H1 (cell line): ENCODE results near the gene NBPF1. TPM values are rescaled to one million over a fixed set of nuclear protein-coding genes. Genes with fewer than 3 reads are reported as not detected.
"Not testable (repeated sequence)": the region's sequence is repeated elsewhere in the genome, so short reads cannot be mapped to it uniquely, and the experiment has no call there.

Source experiments
- CTCF ChIA-PET: fragments of 300-600 bp; sonication (Branson Sonifier 250); formaldehyde crosslinking; loops from one replicate; lab custom pipeline; 2021; ENCODE audit not compliant: partially characterized antibody; lab: Charles Lee
- POLR2A ChIA-PET: fragments of 300-600 bp; sonication (Branson Sonifier 250); formaldehyde crosslinking; loops from one replicate; lab custom pipeline; 2021; ENCODE audit warnings: inconsistent platforms; ENCODE audit not compliant: partially characterized antibody; lab: Charles Lee
- DNase-seq, 2 experiments: peaks; one replicate each; pipeline versions ENCODE4 v3.0.0 to v3.0.0-alpha.2; 2010 to 2022; ENCODE audit warnings: low spot score in 2 of 2, low read depth in 1 of 2, mixed read lengths in 1 of 2
- FAIRE-seq: peaks from 2 replicates; lab custom pipeline; 2011; peaks lifted over from hg19 to GRCh38; lab: Jason Lieb, UNC
- H2AFZ ChIP-seq: 2 replicates; pipeline ENCODE4 v1.8.1; 2012; ENCODE audit warnings: low read length, inconsistent platforms
- H2AK5ac ChIP-seq: 2 replicates; pipeline ENCODE4 v1.6.1; 2013; ENCODE audit warnings: low read depth, low read length
- H2BK120ac ChIP-seq: replicated peaks from 2 replicates; pipeline ENCODE3; 2013; ENCODE audit warnings: low read depth, low read length, inconsistent platforms
- H2BK12ac ChIP-seq: 2 replicates; pipeline ENCODE4 v1.6.1; 2013; ENCODE audit warnings: low read depth, low read length
- H2BK15ac ChIP-seq: 2 replicates; pipeline ENCODE4 v1.6.1; 2013; ENCODE audit warnings: low read length
- H2BK20ac ChIP-seq: 2 replicates; pipeline ENCODE4 v1.6.1; 2013; ENCODE audit warnings: low read length
- H2BK5ac ChIP-seq: 2 replicates; pipeline ENCODE4 v1.6.1; 2013; ENCODE audit warnings: low read depth, low read length
- H3K14ac ChIP-seq: 2 replicates; pipeline ENCODE4 v1.6.1; 2013; ENCODE audit warnings: inconsistent platforms; ENCODE audit not compliant: insufficient read length
- H3K18ac ChIP-seq: 2 replicates; pipeline ENCODE4 v1.6.1; 2013; ENCODE audit warnings: low read length; ENCODE audit errors: extremely low read depth
- H3K23ac ChIP-seq: 2 replicates; pipeline ENCODE4 v1.6.1; 2013; ENCODE audit warnings: inconsistent platforms; ENCODE audit not compliant: insufficient read length
- H3K23me2 ChIP-seq: 2 replicates; pipeline ENCODE4 v1.6.1; 2013; ENCODE audit warnings: low read depth, low read length
- H3K27ac ChIP-seq: 2 replicates; pipeline ENCODE4 v1.6.1; 2011; ENCODE audit warnings: low read depth, low read length, inconsistent platforms
- H3K27me3 ChIP-seq, 4 experiments: replicated peaks in 1 of 4; 1 replicate in 1 of 4; 2 replicates in 3 of 4; pipeline versions ENCODE4 v1.6.1 to v1.8.1; 2011 to 2013; ENCODE audit warnings: low read length in 3 of 4, mild to moderate bottlenecking in 3 of 4, inconsistent platforms in 2 of 4, mixed read lengths in 2 of 4, moderate library complexity in 1 of 4; ENCODE audit not compliant: control insufficient read depth in 3 of 4, insufficient read depth in 3 of 4; ENCODE audit errors: extremely low read depth in 1 of 4
- H3K36me3 ChIP-seq, 4 experiments: 2 replicates each; pipeline versions ENCODE4 v1.6.1 to v1.8.1; 2011 to 2013; ENCODE audit warnings: mild to moderate bottlenecking in 4 of 4, low read length in 3 of 4, moderate library complexity in 2 of 4, control low read depth in 1 of 4, inconsistent platforms in 1 of 4; ENCODE audit not compliant: insufficient read depth in 4 of 4, control insufficient read depth in 2 of 4
- H3K4ac ChIP-seq: replicated peaks from 2 replicates; pipeline ENCODE3; 2013; ENCODE audit warnings: low read length, low read depth, mixed read lengths, inconsistent platforms; ENCODE audit not compliant: insufficient read length
- H3K4me1 ChIP-seq, 4 experiments: replicated peaks in 1 of 4; 1 replicate in 1 of 4; 2 replicates in 3 of 4; pipeline versions ENCODE4 v1.6.1 to v1.8.1; 2011 to 2013; ENCODE audit warnings: low read length in 3 of 4, inconsistent platforms in 2 of 4, mixed read lengths in 1 of 4; ENCODE audit not compliant: insufficient read depth in 4 of 4, control insufficient read depth in 3 of 4
- H3K4me2 ChIP-seq, 2 experiments: 2 replicates each; pipeline versions ENCODE4 v1.6.1 to v1.8.1; 2011 to 2013; ENCODE audit warnings: low read depth in 2 of 2, low read length in 2 of 2, control low read depth in 1 of 2, inconsistent platforms in 1 of 2, mild to moderate bottlenecking in 1 of 2; ENCODE audit not compliant: insufficient read depth in 1 of 2
- H3K4me3 ChIP-seq, 4 experiments: fragments of 200-600, 300-600 bp in 1 of 4; sonication (generic), shearing (Covaris generic), sonication (Bioruptor Twin) in 1 of 4; 2 replicates each; pipeline versions ENCODE4 v1.5.1 to v1.8.1; 2011 to 2016; ENCODE audit warnings: low read length in 4 of 4, low read depth in 3 of 4, control low read depth in 2 of 4, inconsistent platforms in 2 of 4, mild to moderate bottlenecking in 2 of 4, mixed read lengths in 1 of 4, moderate library complexity in 1 of 4; ENCODE audit not compliant: insufficient read depth in 2 of 4; ENCODE audit errors: extremely low read depth in 1 of 4
- H3K56ac ChIP-seq: replicated peaks from 2 replicates; pipeline ENCODE3; 2013; ENCODE audit warnings: low read depth, mild to moderate bottlenecking, mixed read lengths, low read length, inconsistent platforms; ENCODE audit not compliant: insufficient read length
- H3K79me1 ChIP-seq: 2 replicates; pipeline ENCODE4 v1.6.1; 2013; ENCODE audit warnings: low read depth, low read length, control low read depth
- H3K79me2 ChIP-seq, 2 experiments: 2 replicates each; pipeline versions ENCODE4 v1.6.1 to v1.8.1; 2012 to 2013; ENCODE audit warnings: low read length in 2 of 2, mild to moderate bottlenecking in 2 of 2, inconsistent platforms in 1 of 2; ENCODE audit not compliant: insufficient read depth in 2 of 2, control insufficient read depth in 1 of 2
- H3K9ac ChIP-seq, 4 experiments: replicated peaks in 1 of 4; 1 replicate in 1 of 4; 2 replicates in 3 of 4; pipeline versions ENCODE4 v1.6.1 to v1.8.1; 2011 to 2013; ENCODE audit warnings: low read depth in 3 of 4, low read length in 3 of 4, control low read depth in 2 of 4, mild to moderate bottlenecking in 2 of 4, moderate library complexity in 2 of 4, inconsistent platforms in 1 of 4; ENCODE audit errors: extremely low read depth in 1 of 4
- H3K9me3 ChIP-seq, 2 experiments: 2 replicates each; pipeline versions ENCODE4 v1.6.1 to v1.8.1; 2012 to 2013; ENCODE audit warnings: mild to moderate bottlenecking in 2 of 2, moderate library complexity in 2 of 2, control low read depth in 1 of 2, inconsistent platforms in 1 of 2, low read depth in 1 of 2, low read length in 1 of 2, mixed read lengths in 1 of 2; ENCODE audit not compliant: insufficient read depth in 2 of 2
- H4K20me1 ChIP-seq, 2 experiments: replicated peaks in 1 of 2; 2 replicates each; pipeline versions ENCODE3 to v1.8.1; 2011 to 2013; ENCODE audit warnings: inconsistent platforms in 2 of 2, low read length in 2 of 2, mild to moderate bottlenecking in 1 of 2; ENCODE audit not compliant: insufficient read depth in 2 of 2, control insufficient read depth in 1 of 2
- H4K5ac ChIP-seq: 2 replicates; pipeline ENCODE4 v1.6.1; 2013; ENCODE audit warnings: low read length, low read depth, mixed read lengths, inconsistent platforms; ENCODE audit not compliant: insufficient read length
- H4K8ac ChIP-seq: 2 replicates; pipeline ENCODE4 v1.8.0; 2013; ENCODE audit warnings: mild to moderate bottlenecking, moderate library complexity, low read length, inconsistent platforms; ENCODE audit not compliant: insufficient read depth; ENCODE audit errors: extremely low read depth
- H4K91ac ChIP-seq: replicated peaks from 2 replicates; pipeline ENCODE3; 2013; ENCODE audit warnings: low read length, mixed read lengths, inconsistent platforms; ENCODE audit not compliant: insufficient read length
- WGBS, 2 experiments: shearing (Covaris generic) in 1 of 2; methylation state at CpG; one replicate each; pipeline versions ENCODE4 v1.1.6 to v1.1.7; 2013 to 2015; ENCODE audit warnings: low lambda C conversion rate in 2 of 2, mixed read lengths in 2 of 2, inconsistent platforms in 1 of 2, low coverage in 1 of 2, missing lambda C conversion rate in 1 of 2; ENCODE audit not compliant: insufficient replicate concordance in 2 of 2, insufficient coverage in 1 of 2, insufficient read length in 1 of 2; ENCODE audit errors: extremely low coverage in 1 of 2, missing lambda C conversion rate in 1 of 2; 5-methylcytosine and 5-hydroxymethylcytosine counted together
- polyA plus RNA-seq, 7 experiments: library from polyadenylated mRNA; depleted of rRNA in 3 of 7; stranded (reverse) in 5 of 7; unstranded in 2 of 7; fragments of >200 nt in 5 of 7; fragments of 200-250 nt in 2 of 7; gene quantifications; 1 replicate in 5 of 7; 2 replicates in 1 of 7; 4 replicates in 1 of 7; pipeline versions ENCODE4 v1.2.1 to v1.2.3, GENCODE V29; 2011 to 2013; ENCODE audit warnings: missing spikeins in 2 of 7, mixed read lengths in 2 of 7
- total RNA-seq: library from RNA; stranded (reverse); fragmentation: NEBNext Ultra II Directional; extraction: Animal tissue kit (Norgen Biotek cat#: 25700); gene quantifications from 2 replicates; pipeline ENCODE4 v1.2.1, GENCODE V29; 2021

The NBPF1 gene
- total and polyA plus RNA-seq, 2 of the 8 experiments (the other 6 are each of a cell fraction or from before 2014, with no cell fraction given), result 9.6 to 19.3 TPM

DNA sequence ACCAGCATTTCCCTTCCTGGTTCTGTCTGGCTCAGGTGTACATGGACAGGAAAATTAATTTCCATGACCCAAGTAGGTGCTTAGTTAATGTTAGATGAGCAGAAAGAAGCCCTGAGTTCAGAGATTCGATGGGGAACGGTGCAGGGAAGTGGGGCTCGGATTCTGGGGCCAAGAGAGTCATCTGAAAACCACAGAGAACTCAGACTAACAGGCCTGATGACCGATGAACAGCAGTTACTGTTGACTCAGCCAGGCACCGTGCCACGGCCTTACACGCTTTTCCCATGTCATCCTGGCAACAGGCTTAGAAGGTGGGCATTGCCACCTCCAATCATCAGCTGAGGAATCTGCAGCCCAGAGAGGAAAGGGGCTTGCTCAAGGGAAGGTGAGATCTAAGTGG, 10.0 kb upstream of the NBPF1 start:
- H2BK5ac ChIP-seq, H2AFZ ChIP-seq, H2BK120ac ChIP-seq, H2BK20ac ChIP-seq, H4K91ac ChIP-seq, H3K27me3 ChIP-seq, H3K9ac ChIP-seq, H3K4ac ChIP-seq, FAIRE-seq, H3K9me3 ChIP-seq, H3K4me1 ChIP-seq, H3K23me2 ChIP-seq, H2AK5ac ChIP-seq, H4K20me1 ChIP-seq, H3K23ac ChIP-seq, H3K27ac ChIP-seq, H3K18ac ChIP-seq, H3K4me3 ChIP-seq, H3K14ac ChIP-seq, H3K4me2 ChIP-seq, H4K8ac ChIP-seq, H3K56ac ChIP-seq, H3K79me2 ChIP-seq, H2BK12ac ChIP-seq, H3K79me1 ChIP-seq, H4K5ac ChIP-seq, H2BK15ac ChIP-seq: not testable (repeated sequence)
- ChIA-PET CTCF (interaction anchor here (1.1 to 20.3 kb wide), 15 partner anchors 11 to 329 kb away, joined by 3 to 611 read pairs (median 10); partner anchors contain the start of gene NBPF1), POLR2A (interaction anchor here (1.2 to 1.8 kb wide), 3 partner anchors 8 to 81 kb away, joined by 4 to 6 read pairs (median 4); no protein-coding TSS in a partner anchor)
- peak in 1 of 2 experiments; percentile 52 for DNase-seq
- H3K36me3 ChIP-seq, result peaks cover 3 to 16% (median 9%) of the 10 kb centered on the region in 4 experiments; a peak in 4 of 8 replicates
- WGBS, 2 experiments, result 90% methylated on average over 7 of the region's 7 CpGs; no CpG with 5 or more reads in 1 of the 2 experiments
